GM20000 (cell line): ENCODE measurements around the gene ORC3.

Experiments used
- DNase-seq: peaks from one replicate; pipeline ENCODE4 v3.0.0; 2012; ENCODE audit warnings: low spot score
- CTCF ChIP-seq: IDR thresholded peaks from 2 replicates; pipeline ENCODE4 v1.5.1; 2012; ENCODE audit warnings: mild to moderate bottlenecking, control low read depth; ENCODE audit errors: extremely low read depth, missing control alignments

Gene ORC3

GRCh38 chr6:87660226-87660911 lies 70.4 kb downstream of the ORC3 start:
- TF ChIP-seq CTCF = no peak
- no peak for DNase-seq

- no peak for DNase-seq
- no peak for TF ChIP-seq CTCF
Measured at GRCh38 chr6:87661016-87661415, 71.1 kb downstream of the ORC3 start.

GRCh38 chr6:87661503-87661902 lies 71.6 kb downstream of the ORC3 start:
- DNase-seq = no peak

GRCh38 chr6:87663434-87663833 lies 73.5 kb downstream of the ORC3 start:
- TF ChIP-seq CTCF = no peak

More at GRCh38 chr6:87661503-87661902, 71.6 kb downstream of the ORC3 start:
- no peak for TF ChIP-seq CTCF

GRCh38 chr6:87664921-87665485 lies 75.1 kb downstream of the ORC3 start:
- DNase-seq = no peak

More at GRCh38 chr6:87663434-87663833, 73.5 kb downstream of the ORC3 start:
- DNase-seq = no peak

GRCh38 chr6:87667032-87667431 lies 77.1 kb downstream of the ORC3 start:
- TF ChIP-seq CTCF = no peak
- no peak for DNase-seq

More at GRCh38 chr6:87664921-87665485, 75.1 kb downstream of the ORC3 start:
- no peak for TF ChIP-seq CTCF

- no peak for TF ChIP-seq CTCF
- DNase-seq = no peak
Measured at GRCh38 chr6:87668013-87668412, 78.1 kb downstream of the ORC3 start.
